ENCODE data around the gene PNPO.

The PNPO gene

DNA sequence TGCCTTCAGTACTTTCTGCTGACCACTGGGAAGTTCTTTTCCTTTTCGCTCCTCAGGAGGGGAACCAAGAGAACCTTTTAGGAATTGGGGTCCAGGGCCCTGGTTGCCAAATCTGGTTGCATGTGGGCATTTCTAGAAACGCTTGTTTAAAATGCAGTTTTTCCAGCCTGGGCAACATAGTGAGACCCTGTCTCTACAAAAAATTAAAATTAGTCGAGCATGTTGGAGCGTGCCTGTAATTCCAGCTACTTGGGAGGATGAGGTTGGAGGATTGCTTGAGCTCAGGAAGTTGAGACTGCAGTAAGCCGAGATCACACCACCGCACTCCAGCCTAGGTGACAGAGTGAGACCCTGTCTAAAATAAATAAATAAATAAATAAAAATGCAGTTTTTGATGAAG is 1.2 kb downstream of the PNPO start:
- no peak for DNase-seq (ENCODE audit: low read depth)
- no peak for TF ChIP-seq CTCF (conservative IDR thresholded peaks at IDR 0.05; ENCODE audit: low read depth, low read length)
- H3K4me3 ChIP-seq (ENCODE audit: low read depth, low read length) = no peak overlapping the region

DNA sequence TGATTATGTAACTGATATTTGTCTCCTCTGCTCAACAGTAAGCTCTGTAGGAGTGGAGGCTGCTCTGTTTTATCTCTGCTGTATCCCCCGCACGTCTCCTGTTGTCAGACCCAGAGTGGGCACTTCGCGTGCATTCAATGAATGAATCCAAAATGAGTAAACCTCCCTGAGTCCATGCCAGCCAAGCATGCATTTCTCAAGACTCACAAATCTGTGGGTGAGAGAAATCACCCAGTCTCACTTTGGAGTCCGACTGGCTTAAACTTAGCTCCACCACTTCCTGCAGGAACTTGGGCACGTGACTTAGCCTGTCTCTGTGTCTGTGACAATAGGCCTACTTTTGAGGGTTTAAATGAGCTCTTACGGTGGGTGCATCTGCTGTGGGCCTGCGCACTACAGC is 3.7 kb downstream of the PNPO start:
- TF ChIP-seq CTCF (conservative IDR thresholded peaks at IDR 0.05; ENCODE audit: low read depth, low read length) = no peak
- DNase-seq (ENCODE audit: low read depth) = no peak
- H3K4me3 ChIP-seq (ENCODE audit: low read depth, low read length) = no peak overlapping the region

DNA sequence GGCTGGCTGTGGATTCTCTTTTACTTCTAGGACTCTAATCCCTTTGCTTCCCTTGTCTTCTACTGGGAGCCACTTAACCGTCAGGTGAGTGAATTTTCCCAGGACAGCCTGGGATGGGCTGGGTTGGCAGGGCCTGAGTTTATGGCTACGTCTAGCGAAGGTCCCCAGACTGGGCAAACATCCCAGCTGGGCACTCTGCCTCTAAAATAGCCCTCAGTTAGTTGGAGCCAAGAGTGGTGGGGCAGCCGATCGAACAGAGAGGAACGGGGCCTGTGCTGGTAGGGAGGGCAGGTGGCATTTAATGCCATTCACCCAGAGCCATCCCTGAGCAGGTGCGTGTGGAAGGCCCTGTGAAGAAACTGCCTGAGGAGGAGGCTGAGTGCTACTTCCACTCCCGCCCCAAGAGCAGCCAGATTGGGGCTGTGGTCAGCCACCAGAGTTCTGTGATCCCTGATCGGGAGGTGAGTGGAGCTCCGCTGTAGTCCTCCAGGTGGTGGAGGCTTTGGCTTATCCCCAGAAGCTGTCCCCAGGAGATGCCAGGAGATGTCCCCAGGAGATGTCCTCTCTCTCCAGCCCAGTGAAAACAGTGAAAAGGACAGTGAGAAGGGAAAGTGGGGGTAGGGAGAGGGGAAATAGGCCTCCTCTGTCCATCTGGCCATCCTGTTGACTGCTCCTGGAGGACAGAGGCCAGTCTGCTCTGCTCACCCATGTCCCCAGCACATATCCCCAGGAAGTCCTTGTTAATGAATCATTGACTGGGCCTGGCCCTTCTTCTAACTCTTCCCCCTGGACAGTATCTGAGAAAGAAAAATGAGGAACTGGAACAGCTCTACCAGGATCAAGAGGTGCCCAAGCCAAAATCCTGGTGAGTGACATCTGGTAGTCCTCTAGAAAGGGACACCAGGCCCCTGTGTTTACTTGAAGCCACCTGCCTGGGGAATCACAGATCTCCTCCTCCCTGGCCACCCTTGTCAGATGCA is 4.4 kb downstream of the PNPO start:
- TF ChIP-seq CTCF (conservative IDR thresholded peaks at IDR 0.05; ENCODE audit: low read depth, low read length) = no peak
- no peak overlapping the region for H3K4me3 ChIP-seq (ENCODE audit: low read depth, low read length)
- no peak for DNase-seq (ENCODE audit: low read depth)

DNA sequence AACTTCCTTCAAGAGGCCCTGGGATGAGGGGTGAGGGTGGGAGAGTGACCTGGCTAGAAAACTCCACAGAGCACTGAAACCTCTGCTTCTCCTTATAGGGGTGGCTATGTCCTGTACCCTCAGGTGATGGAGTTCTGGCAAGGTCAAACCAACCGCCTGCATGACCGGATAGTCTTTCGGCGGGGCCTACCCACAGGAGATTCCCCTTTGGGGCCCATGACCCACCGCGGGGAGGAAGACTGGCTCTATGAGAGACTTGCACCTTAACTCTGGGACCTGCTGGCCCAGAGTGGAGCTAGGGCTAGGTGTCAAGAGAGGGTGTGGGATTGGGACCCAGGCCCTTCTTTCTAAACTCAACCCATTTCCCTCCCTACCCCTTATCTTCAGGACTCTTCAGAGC is 5.1 kb downstream of the PNPO start:
- TF ChIP-seq CTCF (conservative IDR thresholded peaks at IDR 0.05; ENCODE audit: low read depth, low read length) = no peak
- no peak overlapping the region for H3K4me3 ChIP-seq (ENCODE audit: low read depth, low read length)
- no peak for DNase-seq (ENCODE audit: low read depth)

- DNase-seq (ENCODE audit: low read depth) = peak; percentile 92
- peak; percentile 91 for TF ChIP-seq CTCF (conservative IDR thresholded peaks at IDR 0.05; ENCODE audit: low read depth, low read length)
- no peak overlapping the region for H3K4me3 ChIP-seq (ENCODE audit: low read depth, low read length)
These were observed 5.6 kb downstream of the PNPO start for GRCh38 chr17:47946929-47947397.

DNA sequence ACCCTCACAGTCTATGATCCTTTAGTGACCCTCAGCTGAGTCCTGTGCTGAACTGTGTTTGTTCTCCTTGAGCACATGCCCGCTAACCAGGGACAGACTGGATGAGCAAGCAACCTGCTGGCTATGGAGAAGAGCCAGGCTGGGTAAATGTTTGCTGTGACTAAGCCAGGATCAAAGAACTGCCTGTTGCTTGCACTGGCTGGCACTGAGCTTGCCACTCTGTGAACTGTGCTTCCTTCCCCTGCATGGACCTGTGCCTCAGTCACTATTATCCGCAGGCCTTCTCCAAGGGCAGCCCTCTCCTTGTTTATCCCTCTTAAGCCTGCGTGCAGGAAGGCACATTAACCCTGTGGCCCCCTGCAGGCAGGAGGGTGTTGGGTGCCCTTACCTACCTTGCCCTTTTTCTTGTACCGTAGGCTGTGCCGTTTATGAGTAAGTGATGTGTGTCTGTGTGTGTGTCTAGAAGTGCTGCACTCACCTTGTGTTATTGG is 7.4 kb downstream of the PNPO start:
- no peak for DNase-seq (ENCODE audit: low read depth)
- H3K4me3 ChIP-seq (ENCODE audit: low read depth, low read length) = no peak overlapping the region
- TF ChIP-seq CTCF (conservative IDR thresholded peaks at IDR 0.05; ENCODE audit: low read depth, low read length) = no peak

Data from choroid plexus epithelial cell (primary cell).